Measurements from ENCODE around the gene ATP10A.

The ATP10A gene

GRCh38 chr15:25673972-25674371, 189.2 kb downstream of the ATP10A start:
- TF ChIP-seq, protein P1, sequence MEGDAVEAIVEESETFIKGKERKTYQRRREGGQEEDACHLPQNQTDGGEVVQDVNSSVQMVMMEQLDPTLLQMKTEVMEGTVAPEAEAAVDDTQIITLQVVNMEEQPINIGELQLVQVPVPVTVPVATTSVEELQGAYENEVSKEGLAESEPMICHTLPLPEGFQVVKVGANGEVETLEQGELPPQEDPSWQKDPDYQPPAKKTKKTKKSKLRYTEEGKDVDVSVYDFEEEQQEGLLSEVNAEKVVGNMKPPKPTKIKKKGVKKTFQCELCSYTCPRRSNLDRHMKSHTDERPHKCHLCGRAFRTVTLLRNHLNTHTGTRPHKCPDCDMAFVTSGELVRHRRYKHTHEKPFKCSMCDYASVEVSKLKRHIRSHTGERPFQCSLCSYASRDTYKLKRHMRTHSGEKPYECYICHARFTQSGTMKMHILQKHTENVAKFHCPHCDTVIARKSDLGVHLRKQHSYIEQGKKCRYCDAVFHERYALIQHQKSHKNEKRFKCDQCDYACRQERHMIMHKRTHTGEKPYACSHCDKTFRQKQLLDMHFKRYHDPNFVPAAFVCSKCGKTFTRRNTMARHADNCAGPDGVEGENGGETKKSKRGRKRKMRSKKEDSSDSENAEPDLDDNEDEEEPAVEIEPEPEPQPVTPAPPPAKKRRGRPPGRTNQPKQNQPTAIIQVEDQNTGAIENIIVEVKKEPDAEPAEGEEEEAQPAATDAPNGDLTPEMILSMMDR (conservative IDR thresholded peaks at IDR 0.05; ENCODE audit: low read length), result no peak
- H3K4me3 ChIP-seq (ENCODE audit: low read length), result no peak overlapping the region
- DNase-seq (ENCODE audit: low read depth), result no peak

GRCh38 chr15:25673351-25673750, 189.8 kb downstream of the ATP10A start:
- TF ChIP-seq, protein P1 (conservative IDR thresholded peaks at IDR 0.05; ENCODE audit: low read length), result no peak
- H3K4me3 ChIP-seq (ENCODE audit: low read length), result no peak overlapping the region
- no peak for DNase-seq (ENCODE audit: low read depth)

- no peak for DNase-seq (ENCODE audit: low read depth)
- no peak overlapping the region for H3K4me3 ChIP-seq (ENCODE audit: low read length)
- TF ChIP-seq, protein P1 (conservative IDR thresholded peaks at IDR 0.05; ENCODE audit: low read length), result no peak
Measured at GRCh38 chr15:25671132-25671531, 192.0 kb downstream of the ATP10A start.

- TF ChIP-seq, protein P1 (conservative IDR thresholded peaks at IDR 0.05; ENCODE audit: low read length), result no peak
- DNase-seq (ENCODE audit: low read depth), result no peak
- no peak overlapping the region; the same call in 1 of the 2 replicates for H3K4me3 ChIP-seq (ENCODE audit: low read length)
Measured at GRCh38 chr15:25670621-25671020, 192.5 kb downstream of the ATP10A start.

GRCh38 chr15:25670025-25670554, 193.0 kb downstream of the ATP10A start:
- peak overlapping the region; percentile 23 for H3K4me3 ChIP-seq (ENCODE audit: low read length)
- TF ChIP-seq, protein P1 (conservative IDR thresholded peaks at IDR 0.05; ENCODE audit: low read length), result no peak; the same call in 1 of the 2 replicates
- DNase-seq (ENCODE audit: low read depth), result peak; percentile 65

DNA sequence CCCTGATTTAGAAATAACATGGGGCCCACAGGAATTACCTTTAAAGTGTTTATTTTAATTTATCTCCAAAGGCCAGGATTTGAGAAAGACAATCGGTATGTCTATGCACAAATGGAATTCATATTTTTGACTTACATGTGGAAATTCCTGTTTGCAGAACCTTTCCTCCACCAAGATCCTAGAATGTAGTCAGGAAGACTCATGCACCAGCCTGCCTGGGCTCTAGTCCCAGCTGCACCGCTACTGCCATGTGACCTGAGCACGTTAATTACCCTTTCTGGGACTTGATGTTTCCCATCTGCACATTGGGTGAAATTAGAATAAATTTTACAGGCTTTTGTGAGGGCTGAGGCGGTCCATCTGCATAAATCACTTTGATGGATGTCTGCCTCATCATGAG, 194.2 kb downstream of the ATP10A start:
- no peak for DNase-seq (ENCODE audit: low read depth)
- TF ChIP-seq, protein P1 (conservative IDR thresholded peaks at IDR 0.05; ENCODE audit: low read length), result no peak

GRCh38 chr15:25668236-25668795, 194.8 kb downstream of the ATP10A start:
- no peak for DNase-seq (ENCODE audit: low read depth)
- TF ChIP-seq, protein P1 (conservative IDR thresholded peaks at IDR 0.05; ENCODE audit: low read length), result no peak
- no peak overlapping the region for H3K4me3 ChIP-seq (ENCODE audit: low read length)

More for the DNA sequence above, 194.2 kb downstream of the ATP10A start:
- no peak overlapping the region for H3K4me3 ChIP-seq (ENCODE audit: low read length)

Measured in AG10803 (cell line).